ENCODE measurements around the gene PTPRM.

Gene PTPRM

DNA sequence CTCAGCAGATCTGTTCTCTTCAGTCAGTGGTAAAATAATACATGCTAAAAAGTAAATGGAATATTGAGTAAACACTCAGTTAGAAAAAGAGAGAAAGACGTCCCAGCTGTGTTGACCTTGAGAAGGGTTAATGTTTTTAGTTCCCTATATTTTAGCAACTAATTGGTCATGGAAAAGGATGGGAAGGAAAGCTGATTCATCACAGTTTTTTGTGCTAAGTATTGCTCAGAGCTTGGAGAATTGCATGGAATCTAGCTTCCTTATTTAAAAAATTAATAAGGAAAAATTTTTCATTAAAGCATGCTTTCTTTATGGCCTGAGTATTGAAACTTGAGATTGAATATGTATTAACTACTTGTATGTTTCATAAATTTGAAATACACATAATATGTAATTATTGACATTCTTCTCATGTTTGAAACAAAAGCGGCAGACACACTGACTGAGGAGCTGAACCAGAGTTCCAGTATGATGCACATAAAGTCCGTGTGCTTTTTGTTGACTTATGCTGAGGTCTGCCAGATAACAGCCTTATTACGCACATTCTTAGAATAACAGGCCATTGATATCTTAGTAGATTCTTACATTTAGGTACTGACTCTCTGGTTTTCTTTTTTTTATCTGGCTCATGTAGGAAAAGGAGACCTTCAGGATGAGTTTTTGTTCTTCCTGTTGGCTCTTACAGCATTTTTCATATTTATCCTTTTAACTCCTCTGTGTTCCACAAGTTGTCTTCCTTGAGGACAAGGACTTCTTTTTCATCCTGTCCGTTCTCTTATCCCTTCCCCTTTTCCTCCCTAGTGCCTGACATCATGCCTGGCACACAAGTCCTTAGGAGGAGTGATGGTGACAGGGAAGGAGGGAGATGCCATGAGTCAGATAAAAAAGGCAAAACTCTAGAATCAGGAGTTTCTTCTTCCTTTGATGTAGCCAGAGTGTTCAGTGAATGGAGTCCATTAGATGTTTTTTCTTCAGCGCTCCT is 194.1 kb downstream of the PTPRM start:
- DNase-seq: no peak

DNA sequence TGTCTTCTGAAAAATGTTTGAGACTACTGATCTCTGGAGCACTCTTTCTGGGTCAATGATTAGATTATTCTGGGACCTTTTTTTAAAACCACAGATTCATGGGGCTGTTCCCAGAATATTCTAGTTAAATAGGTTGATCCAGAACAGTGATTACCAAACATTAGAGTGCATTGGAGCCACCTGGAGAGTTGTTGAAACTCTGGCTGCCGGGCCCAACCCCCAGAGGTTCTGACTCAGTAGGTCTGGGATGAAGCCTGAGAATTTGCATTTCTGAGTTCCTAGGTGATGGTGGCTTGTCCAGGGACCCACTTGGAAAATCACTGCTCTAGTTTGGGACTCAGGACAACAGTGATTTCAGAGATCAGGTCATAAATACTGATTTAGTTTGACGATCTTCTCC is 197.3 kb downstream of the PTPRM start:
- DNase-seq: no peak

DNA sequence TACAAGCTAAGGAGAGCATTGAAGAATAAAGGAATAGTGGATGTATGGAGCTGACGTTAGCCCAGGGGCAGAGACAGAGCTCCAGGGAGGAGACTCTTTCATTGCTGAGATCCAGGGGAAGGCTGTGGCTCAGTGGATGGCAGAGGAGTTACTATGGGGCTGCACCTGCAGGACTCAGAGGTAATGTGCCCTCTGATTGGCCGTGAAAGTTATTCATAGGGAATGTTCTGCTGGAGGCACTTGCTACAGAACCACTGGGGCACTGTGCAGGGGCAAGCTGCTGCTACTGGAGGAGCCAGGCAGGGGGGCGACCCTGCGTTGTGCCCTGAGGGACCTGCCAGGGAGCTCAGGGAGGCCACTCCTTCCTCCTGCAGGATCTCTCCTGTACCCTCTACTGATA is 199.2 kb downstream of the PTPRM start:
- no peak for DNase-seq

DNA sequence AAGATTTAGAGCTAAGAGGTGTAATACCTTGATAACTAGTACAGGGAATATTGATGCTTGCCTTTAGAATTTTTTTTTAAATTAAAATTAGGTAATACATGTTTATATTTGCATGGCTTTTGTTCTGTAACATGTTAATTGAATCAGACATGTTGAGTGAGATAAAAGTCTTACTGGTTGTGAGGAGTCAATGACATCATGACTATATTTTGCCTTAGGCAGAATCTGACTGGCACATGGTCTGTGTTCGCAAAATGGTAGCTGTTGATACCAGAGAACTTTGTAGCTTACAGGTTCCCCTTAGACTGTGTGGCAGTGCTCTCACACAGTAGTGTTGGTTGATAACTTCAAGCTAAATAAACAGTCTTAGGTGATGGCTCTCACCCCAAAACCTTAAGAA is 199.7 kb downstream of the PTPRM start:
- DNase-seq: no peak

DNA sequence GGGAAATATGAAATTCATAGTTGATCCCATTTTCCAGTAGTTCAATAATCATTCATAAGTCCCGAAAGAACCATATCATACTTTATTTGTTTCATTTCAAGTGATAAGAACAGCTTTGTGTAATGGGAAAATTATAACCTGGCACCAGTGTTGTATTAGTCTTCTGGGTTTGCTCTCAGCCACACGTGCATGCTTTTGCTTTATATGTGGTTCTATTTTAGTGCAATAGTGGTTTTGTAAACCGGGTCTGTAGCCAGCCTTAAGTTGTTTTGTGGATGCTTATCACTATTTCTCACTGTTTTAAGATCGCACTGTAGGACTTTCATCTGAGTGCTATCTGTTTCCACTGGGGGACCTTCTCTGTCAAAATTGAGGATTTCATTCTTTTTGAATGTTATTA is 203.8 kb downstream of the PTPRM start:
- DNase-seq: no peak

DNA sequence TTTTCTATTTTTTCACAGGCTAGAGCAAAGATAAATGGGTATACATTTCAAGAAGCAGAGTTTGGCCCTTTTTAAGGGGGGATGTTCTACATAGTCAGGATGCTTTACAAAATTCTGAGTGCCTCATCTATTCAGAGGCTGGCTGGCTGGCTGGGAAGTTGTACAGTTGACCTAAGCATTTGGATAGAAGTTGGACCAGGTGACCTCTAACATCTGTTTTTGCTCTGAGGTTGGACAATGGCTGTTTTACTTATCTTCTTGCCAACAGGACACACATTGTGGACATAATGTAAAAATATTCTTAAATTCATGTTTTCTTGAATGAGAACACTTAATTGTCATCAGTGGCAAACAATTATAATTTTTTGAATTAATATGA is 205.4 kb downstream of the PTPRM start:
- DNase-seq: no peak

DNA sequence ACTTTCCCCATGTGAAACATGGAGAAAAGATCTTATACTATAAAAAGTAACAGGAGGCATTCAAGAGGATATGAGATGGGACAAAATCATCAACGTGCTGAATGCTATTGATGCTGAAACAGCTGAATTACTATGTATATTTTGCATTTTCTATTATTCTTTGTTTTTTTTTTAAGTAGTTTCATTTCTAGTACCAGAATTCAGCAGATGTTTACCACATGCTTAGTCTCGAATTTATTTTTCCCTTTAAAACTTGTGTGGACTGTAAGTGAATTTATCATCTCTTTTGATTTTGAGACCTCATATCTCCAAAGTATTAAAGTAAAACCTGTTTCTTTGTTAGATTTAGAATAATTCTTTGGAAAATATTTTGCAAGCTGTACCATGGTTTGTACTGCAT is 205.8 kb downstream of the PTPRM start:
- DNase-seq: no peak

DNA sequence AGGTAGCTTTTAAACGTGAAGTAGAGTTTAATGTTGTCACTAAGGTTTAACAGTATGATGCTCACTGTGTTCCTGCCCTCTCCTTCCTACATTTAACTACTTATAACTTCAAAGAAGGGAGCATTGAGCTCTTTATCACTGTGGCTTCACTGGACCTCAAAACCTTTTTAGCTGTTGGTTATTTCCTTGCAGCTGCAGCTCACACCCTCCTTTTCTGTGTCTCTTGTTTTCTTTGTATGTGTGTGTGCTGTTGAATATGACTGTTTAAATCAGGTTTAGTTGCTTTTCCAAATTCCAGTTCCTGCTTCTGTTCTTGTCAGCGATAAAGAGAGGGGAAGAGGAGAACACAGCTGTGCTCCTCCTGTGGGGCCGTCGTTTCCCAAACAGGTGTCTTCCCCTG is 208.0 kb downstream of the PTPRM start:
- DNase-seq: no peak

DNA sequence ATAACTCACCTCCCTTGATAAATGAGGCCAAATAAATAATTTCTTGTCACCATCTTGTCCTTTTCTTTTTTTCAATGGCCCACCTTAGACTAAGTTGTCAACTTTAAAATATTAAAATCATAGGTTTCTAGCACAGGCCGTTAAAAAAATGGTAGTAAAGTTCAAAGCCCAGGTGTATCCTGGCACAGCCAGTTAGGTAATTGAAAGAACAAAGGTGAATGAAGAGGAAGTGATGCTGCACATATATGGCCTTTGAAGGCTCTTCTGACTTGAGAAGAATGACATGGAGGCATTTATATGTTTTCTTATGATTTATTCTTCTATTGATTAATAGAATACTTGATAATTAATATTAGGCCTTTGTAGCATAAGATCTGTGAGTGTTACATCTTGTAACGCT is 208.7 kb downstream of the PTPRM start:
- DNase-seq: no peak

DNA sequence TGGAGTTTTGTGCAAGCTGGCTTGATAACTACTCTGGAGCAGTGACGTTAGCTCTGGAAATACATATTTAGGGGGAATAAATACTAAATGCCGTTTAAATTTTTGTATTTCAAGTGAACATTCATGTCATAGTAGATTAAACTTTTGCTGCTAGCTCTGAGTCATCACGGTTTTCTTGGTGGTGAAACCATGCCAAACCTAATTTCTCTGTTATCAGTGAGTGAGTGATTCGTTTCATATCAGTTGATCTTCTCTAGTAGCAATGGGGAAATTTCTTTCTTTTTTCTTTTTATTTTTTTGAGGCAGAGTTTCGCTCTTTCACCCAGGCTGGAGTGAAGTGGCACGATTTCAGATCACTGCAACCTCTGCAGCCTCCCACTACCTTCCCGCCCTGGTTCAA is 211.1 kb downstream of the PTPRM start:
- DNase-seq: no peak

DNA sequence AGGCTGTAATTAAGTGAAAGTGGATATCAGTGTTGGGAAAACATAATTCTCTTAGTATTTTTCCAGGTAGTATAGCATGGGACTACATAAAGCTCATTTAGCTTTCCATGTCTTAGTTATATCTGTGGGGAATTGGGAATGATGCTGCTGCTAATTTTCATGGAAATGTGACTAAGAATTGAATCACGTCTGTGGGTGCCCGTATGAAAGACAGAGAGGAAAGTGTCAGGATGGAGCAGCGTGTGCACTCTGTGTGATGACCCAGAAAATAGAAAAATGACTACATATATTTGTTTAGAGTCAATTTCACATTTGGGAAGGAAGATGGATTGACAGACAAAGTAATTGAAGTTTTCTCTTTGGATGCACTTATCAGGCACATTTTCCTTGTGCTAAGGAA is 212.1 kb downstream of the PTPRM start:
- DNase-seq: no peak

DNA sequence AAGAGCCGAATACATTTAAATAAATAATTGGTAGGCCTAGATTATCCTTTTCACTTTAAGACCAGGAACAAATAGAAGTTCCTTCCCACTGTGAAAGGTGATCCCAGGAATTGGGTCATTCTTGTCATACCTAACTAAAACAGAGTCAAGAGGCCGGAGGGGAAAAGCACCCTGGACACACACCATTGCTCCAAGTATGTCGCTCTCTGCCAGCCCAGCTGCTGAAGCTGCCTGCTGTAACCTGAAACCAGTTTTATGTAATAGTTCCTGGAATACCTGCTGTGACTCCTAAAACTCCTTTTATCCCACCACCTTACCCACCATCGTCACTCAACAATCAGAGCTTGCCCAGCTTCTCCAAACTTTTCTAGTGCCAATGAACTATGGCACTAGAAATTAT is 217.1 kb downstream of the PTPRM start:
- DNase-seq: no peak

DNA sequence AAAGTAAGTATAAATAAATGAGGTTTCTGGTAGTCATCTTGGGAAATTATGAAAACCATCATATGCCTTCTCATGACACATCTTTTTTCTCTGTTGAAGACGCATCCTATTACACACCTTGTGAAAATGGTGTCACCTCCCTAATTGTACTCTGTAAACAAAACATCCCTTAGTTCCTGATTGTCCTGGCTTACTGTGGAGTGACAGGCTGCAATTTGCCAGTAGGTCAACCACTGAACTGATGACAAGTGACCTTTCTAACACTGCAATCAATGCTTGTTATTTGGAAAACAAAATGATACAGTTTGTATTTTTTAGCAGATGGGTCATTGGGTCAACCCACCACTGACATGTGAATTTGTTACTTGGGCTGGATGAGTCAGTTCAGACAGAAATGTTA is 219.5 kb downstream of the PTPRM start:
- no peak for DNase-seq

DNA sequence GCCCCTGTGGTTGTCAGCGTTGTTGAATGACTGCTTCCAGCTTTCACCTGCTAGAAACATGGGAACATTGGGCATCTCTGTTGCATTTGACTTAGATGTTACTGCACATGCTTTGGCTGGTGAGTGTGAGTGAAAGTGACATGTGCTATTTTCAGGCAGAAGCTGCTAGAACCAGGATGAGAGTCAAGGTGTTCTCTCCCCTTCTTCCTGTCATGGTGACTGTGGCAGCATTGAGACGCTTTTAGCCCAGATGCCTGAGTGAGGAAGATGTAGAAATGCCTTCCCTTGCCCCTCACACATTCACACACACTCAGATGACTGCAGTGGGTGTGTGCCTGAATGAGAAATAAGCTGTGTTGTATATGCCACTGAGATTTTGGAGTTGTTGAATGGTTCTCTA is 220.2 kb downstream of the PTPRM start:
- DNase-seq: no peak

DNA sequence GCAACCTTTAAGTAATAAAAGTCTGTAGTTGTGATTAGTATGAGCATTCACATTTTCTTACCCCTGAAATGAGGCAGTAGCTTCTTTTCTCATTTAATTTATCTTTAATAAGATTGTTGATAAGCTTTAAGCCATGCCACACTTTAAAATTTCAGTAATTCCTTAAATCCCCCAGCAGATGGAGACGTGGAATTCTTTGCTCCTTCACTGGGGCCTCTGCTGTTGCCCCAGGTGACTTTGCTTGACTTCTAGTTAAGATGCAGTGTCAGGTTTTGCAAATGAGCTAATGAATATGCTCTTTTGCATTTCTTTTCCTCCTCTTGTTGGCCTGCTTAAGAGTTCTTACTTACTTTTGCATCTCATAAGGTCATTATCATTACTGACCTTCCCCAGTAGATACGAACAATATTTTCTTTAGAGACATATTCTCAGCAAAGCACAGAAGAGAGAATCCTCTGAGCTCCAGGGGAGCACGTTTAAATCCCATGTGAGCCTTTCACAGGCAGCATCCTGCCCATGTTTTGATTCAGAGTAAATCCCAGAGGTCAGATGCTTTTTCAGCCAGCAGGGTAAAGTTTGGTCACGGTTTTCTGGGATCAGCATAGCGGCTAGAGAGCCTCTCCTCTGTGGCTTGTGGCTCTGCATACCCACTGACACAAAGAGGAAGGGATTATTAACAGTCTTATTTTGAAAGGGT is 222.9 kb downstream of the PTPRM start:
- DNase-seq: peak; percentile 26 to 35

DNA sequence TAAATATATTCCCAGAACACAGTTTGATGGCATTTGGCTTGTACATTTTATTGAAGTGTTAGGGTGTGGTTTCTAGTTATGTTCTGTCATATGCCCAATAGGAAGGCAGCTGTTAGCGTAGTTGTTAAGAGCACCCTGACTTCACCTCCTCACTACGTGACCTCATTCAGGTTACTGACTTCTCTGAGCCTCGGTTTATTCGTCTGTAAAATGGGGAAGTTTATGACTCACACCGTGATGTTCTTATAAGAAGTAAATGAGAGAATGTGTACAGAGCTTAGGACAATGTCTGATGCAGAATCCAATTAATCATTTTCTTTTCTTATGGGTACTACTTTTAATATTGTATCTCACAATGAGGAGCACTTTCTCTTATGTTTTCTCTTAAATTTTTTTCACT is 226.0 kb downstream of the PTPRM start:
- no peak for DNase-seq

DNA sequence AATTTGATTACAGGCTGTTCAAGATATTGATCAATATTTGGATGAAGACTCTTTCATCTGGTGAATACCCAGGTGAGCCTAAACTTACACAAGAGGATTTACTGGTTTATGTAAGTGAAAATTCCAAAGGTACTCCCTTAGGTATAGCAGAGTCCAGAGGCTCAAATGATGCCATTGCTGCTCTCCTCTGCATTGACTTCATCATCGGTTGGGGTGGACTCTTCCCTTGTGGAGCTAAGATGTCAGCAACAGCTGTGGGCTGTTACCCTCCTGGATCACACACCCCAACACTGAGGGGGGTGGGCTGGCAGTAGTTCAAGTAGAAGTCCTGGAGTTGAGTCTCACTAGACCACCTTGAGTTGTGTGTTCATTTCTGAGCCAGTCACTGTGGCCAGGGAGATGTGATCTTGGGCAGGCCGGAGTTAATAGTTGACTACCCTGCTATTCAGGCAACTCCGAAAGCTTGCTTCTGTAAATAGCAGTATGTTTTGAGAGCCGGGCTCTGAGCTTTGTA is 236.9 kb downstream of the PTPRM start:
- no peak for DNase-seq

DNA sequence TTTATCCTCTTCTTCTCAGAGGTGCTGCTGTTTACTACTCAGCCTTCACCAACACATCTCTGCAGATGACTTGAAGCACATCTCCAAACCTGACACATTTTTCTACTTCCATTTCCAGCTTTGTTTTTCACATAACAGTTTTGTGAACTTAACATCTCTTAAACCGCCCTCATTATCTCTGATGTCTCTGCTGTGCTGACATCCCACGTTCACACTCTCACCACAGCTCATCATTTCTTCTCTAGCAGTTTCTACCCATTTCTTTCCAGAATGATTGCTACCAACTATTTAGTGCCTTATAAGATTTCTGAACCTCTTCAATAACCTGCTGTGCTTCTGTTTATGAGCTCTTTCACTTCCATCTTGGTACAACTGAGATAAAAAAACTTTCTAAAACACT is 238.0 kb downstream of the PTPRM start:
- no peak for DNase-seq

DNA sequence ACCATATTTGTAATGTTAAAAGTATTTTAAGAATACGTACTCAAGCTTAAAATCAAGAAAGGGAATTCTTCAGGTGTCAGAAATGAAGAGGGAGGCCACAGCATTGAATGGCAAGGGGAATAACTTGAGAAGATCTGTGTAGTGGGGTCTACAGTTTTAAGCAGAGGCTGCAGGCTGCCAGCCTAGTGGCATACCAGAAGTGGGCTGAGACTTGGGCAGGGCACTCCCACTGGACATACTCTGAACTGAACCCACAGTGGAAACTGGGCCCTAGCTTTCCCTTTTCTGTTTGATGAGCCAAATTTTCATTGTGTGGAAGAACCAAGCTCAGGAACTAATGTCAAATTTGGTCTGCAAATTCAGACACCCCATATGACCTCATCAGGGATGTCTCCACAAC is 238.8 kb downstream of the PTPRM start:
- DNase-seq: no peak

DNA sequence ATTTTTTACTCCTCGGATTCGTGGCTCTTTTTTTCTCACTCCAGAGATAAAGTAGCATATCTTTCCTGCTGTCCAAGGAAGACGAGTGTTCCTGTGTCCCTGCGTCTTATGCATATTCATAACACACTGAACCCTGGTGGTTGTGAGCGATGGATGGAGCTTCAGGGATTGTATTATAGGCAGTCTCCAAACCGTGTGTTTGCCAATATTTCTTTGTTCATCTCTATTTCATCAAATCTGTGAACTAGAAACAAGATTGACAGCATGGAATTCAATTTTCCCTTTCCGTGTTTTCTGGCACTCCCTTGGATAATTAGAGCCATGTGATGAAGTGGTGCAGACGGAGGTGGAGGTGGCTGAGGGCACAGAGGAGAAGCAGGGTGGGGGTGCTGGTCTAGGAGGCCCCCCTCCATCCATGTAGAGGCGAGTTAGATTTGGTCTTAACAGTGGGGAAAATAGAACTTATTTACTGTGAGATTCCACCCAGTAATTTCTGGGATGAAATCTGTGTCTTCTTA is 240.9 kb downstream of the PTPRM start:
- DNase-seq: no peak

DNA sequence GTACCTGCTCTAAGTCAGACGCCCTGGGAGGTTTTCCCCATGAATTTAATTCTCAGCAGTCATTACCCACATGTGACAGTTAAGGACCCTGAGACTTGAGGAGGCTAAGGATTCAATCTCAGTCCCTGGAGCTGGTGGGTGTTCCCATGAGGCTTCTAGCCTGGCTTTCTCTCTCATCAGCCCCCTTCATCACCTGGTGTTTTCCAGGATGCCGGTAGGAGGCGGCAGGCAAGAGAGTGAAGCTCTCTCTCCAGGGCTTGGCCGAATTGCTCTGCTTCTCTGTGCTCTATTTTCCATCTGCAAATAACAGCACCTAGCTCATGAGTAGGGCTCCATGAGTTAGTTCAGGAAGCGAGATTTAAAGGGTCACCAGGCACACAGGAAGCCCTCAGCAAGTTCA is 241.9 kb downstream of the PTPRM start:
- DNase-seq: no peak

DNA sequence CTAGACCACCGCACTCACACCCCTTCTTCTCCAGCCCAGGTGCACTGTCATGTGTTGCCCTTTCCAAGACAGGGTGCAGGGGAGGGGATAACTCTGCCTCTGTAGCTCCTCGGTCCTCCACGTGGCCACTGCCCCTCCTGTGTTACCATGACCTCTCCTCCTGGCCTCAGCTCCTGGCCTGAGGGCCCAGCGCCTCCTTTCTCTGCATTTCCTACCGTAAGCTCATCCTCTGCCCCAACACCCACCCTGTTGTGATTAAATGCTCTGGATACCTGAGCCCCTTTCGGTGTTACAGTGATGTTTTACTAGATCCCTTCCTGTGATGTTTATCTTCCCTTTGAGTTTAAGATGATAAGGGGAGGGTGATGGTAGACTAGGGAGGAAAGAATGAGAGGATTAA is 242.3 kb downstream of the PTPRM start:
- DNase-seq: no peak

DNA sequence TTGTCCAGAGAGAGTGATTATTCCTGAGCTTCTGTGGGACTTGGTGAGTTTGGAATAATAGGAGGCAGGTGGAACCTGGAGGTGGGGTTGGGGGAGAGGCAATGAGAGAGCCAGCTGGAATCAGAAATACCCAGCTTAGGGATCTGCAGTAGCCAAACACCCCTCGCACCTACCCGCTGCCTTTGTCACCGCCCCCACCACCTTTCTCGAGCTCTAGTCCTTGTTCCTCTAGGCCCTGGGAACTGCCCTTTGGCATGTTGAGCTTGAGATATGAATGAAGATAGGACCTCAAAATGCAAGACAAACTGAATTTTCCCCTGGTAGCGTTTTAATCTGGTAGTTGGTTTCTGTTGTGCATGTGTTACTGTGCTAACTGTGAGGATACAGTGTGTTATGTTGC is 242.9 kb downstream of the PTPRM start:
- no peak for DNase-seq

DNA sequence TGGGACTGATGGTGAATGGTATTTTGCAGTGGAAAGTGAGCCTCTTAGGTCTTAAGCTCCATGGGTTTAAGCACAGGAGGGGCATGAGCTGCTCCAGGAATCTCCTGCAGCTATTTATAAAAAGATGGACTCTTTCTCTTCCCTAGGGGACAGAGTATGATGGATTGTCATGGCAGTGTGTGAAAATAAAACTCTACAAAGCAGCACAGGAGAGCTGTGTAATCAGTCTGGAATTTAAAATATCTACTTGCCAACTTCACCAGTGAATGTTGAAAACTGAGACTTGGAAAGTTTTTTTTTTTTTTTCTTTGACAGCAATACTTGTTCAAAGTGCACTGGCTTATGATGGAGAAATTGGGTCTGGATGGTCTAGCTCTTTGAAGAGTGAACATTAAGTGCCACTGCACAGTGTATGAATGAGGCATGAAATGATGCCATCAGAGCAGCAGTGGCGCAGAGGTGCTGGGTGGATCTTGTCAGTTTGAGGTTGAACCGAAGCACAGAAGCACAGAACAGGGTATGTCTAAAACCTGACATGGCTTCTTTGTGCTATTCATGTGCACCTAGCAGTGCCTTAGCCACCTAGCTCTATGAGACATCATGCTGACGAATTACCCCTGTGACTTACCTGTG is 245.4 kb downstream of the PTPRM start:
- DNase-seq: no peak
